Right lung (tissue), 5 donors: Measurements from ENCODE around the gene KRTAP5-9. TPM values are rescaled to one million over a fixed set of nuclear protein-coding genes. Genes with fewer than 3 reads are reported as not detected.
"Not testable (repeated sequence)": the region's sequence is repeated elsewhere in the genome, so short reads cannot be mapped to it uniquely, and the experiment has no call there.

Experiments
- DNase-seq, 2 donors: peaks; one replicate each; pipeline ENCODE4 v3.0.0-alpha.2; 2013
- polyA plus RNA-seq, 5 donors: library from polyadenylated mRNA; unstranded; fragments of 120-200 nt; gene quantifications; one replicate each; pipeline versions ENCODE4 v1.2.1 to v1.2.3, GENCODE V29; 2013; ENCODE audit warnings: inconsistent platforms in 1 of 5, low replicate concordance in 1 of 5; ENCODE audit not compliant: insufficient read length in 5 of 5, insufficient read depth in 1 of 5

Gene KRTAP5-9
- polyA plus RNA-seq, 5 donors = 0.13 to 0.57 (median 0.34) TPM

DNA sequence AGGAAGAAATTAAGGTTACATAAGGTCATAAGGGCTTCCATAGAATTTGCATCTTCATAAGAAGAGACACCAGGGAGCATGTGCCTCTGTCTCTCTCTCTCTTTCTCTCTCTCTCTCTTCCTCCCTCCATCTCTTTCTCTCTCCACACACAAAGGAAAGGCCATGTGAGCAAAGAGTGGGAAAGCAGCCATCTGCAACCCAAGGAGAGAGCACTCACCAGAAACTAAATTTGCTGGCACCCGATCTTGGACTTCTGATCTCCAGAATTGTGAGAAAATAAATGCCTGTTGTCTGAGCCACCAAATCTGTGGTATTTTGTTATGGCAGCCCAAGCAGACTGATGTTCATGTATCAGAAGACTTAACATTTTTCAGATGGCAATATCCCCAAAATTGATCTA is 10.8 kb downstream of the KRTAP5-9 start:
- no peak for DNase-seq

GRCh38 chr11:71562120-71562519 is 13.9 kb downstream of the KRTAP5-9 start:
- DNase-seq = no peak

DNA sequence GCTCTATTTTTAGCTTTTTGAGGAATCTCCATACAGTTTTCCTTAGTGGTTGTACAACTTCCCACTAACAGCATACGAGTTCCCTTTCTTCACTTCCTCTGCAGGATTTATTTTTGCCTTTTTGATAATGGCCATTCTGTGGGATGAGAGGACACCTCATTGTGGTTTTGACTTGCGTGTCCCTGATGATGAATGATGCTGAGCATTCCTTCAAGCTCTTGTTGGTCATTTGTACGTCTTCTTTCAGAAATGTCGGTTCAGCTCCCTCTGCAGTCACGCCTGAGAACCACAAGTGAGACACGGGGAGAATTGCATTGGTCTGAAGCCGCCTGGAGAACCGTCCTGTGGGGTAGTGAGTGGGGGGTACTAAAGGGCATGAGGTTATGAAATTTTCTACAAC is 15.2 kb downstream of the KRTAP5-9 start:
- no peak for DNase-seq

DNA sequence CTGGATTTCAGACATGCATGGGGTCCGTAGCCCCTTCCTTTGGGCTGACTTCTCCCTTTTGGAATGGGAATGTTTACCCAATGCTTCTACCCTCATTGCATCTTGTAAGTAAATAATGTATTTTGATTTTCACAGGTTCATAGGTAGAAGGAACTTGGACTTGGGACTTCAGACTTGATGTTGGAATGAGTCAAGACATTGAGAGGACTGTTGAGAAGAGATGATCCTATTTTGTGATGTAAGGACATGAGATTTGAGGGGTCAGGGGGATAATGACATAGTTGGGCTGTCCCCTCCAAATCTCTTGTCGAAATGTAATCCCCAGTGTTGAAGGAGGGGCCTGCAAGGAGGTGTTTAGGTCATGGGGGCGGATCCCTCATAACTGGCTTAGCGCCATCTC is 16.2 kb downstream of the KRTAP5-9 start:
- no peak for DNase-seq

DNA sequence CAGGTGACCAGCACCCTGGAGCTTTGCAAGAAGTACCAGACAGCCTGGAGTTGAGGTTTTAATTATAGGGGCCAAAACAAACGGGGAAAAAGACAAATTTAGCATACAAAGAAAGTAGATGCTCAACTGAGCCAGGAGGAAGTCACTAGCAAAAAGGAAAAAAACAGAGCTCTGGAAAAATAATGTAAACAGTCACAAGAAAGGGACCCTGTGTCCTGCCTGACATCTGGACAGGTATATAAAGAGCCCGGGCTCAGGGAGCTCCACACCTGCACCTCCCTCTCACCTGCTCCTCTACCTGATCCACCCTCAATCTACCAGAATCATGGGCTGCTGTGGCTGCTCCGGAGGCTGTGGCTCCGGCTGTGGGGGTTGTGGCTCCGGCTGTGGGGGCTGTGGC is 17.0 kb downstream of the KRTAP5-9 start, which contains the start of gene KRTAP5-10:
Gene KRTAP5-10 (plus strand): TSS at position 301 of the 400 bp plus-strand sequence. CDS start 25 bp downstream, at position 326.
- DNase-seq = no peak

GRCh38 chr11:71566081-71566620 is 17.9 kb downstream of the KRTAP5-9 start:
- DNase-seq = no peak

GRCh38 chr11:71566626-71567599 is 18.7 kb downstream of the KRTAP5-9 start:
- DNase-seq = not testable (repeated sequence)

DNA sequence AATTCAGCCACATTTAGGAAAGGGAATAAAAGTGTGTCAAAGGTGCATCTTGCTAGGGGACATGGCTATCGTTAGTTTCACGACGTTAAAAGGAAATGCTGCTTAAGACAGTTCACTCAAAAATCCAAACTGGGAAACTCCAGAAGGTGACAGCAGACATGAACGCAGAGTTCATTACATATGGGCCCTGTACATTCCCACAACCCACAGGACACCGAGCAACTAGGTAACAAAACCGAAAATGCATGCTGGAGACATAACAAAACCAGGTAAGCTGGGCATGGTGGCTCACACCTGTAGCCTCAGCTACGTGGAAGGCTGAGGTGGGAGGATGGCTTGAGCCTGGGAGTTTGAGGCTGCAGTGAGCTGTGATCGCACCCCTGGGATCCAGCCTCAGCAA is 19.4 kb downstream of the KRTAP5-9 start:
- DNase-seq = not testable (repeated sequence)

DNA sequence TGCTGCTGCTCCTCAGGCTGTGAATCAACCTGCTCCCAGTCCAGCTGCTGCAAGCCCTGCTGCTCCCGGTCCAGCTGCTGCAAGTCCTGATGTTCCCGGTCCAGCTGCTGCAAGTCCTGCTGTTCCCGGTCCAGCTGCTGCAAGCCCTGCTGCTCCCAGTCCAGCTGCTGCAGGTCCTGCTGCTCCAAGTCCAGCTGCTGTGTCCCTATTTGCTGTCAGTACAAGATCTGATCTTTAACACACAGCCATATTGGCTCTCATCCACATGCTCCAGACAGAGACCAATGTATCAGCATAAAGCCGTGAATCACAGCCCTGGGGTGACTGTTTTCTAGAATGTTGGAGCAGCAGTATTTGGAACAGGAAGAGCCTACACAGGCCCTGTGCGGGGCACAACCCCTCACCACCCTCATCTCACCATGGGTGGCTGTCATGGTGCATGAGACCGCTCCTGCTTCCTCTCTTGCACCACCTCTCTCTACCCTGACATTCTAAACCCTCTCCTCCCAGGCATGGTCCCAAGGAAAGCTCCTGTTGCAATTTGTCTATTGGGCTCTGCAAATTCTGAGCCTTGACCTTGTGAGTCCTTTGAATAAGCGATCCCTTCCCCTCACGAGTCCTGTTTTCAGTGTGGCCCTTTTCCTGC is 20.6 kb downstream of the KRTAP5-9 start:
- peak; percentile 24 to 39 for DNase-seq

DNA sequence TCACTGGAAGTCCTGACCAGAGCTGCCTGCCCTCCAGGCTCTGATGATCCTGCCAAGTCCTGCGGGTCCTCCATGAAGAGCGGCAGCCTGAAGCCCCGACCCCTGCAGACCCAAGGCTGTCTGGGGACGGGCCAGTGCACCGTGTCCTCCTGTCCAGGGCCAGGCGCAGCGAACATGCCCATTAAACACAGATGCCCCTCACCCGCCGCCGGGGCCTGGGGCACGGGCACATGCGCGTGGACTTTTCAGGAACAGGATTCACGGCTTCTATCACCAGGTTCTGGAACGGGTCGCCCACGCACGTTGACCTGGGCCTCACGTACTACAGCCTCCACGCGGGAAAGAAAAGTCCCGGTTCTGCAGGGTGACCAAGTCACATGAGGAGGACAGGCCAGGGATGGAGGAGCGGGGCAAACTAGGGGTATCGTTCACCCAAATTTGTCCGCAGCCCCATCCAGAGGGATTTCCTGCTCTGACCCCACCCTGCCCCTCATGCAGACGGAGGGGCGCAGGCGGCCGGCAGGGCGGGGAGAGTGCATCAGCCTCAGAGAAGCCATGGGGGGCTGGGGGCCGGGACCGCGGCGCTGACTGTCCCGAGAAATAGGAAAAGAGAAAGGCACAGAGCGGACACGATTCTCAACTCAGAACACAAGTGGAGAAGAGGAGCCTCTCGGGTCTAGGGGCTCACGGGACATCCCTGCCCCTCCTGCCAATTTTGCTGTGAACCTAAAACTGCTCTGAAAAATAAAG is 23.1 kb downstream of the KRTAP5-9 start:
- DNase-seq = not testable (repeated sequence)

DNA sequence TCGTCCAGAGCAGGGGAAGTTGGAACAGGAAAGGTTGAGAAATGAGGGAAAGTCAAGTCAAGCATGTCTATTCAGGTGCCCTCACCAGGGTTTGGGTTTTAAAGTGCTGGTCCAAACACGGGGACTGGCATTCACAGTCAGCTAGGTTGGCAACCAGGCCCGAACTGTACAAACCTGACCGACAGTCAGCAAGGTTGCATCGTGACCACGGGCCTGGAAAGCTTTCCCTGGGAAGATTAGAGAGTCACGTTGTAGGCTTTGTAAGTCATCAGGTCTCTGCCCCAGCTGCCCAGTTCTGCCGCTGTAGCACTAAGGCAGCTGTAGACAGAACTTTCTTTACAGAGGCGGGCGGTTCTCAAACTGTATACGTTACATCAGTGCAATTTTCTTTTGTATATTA is 24.6 kb downstream of the KRTAP5-9 start:
- DNase-seq = no peak

GRCh38 chr11:71574418-71574817 is 26.2 kb downstream of the KRTAP5-9 start:
- DNase-seq = no peak

- DNase-seq = no peak
These were observed 27.7 kb downstream of the KRTAP5-9 start for GRCh38 chr11:71575723-71576424.

DNA sequence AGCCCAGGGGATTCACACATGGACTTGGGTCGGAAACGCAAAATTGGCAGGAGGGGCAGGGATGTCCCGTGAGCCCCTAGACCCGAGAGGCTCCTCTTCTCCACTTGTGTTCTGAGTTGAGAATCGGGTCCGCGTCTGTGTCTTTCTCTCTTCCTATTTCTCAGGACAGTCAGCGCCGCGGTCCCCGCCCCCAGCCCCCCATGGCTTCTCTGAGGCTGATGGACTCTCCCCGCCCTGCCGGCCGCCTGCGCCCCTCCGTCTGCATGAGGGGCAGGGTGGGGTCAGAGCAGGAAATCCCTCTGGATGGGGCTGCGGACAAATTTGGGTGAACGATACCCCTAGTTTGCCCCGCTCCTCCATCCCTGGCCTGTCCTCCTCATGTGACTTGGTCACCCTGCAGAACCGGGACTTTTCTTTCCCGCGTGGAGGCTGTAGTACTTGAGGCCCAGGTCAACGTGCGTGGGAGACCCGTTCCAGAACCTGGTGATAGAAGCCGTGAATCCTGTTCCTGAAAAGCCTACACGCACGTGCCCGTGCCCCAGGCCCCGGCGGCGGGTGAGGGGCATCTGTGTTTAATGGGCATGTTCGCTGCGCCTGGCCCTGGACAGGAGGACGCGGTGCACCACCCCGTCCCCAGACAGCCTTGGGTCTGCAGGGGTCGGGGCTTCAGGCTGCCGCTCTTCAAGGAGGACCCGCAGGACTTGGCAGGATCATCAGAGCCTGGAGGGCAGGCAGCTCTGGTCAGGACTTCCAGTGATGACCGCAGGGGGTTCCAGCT is 28.7 kb downstream of the KRTAP5-9 start:
- DNase-seq = not testable (repeated sequence)

DNA sequence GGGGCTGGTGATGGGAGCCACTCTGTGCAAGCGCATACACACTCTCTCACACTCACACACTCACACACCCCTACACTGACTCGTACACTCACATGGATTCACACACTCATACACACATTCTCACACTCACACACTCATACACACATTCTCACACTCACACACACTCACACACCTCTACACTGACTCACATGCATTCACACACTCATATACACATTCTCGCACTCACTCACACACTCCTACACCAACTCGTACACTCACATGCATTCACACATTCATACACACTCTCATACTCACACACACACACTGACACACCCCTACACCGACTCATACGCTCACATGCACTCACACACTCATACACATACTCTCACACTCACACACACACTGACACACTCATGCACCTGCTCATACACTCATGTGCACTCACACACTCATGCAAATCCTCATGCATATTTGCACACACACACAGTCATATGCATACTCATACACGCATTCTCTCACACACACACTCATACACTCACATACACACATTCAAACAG is 29.3 kb downstream of the KRTAP5-9 start:
- DNase-seq = no peak

GRCh38 chr11:71579513-71579912 is 31.3 kb downstream of the KRTAP5-9 start:
- not testable (repeated sequence) for DNase-seq

DNA sequence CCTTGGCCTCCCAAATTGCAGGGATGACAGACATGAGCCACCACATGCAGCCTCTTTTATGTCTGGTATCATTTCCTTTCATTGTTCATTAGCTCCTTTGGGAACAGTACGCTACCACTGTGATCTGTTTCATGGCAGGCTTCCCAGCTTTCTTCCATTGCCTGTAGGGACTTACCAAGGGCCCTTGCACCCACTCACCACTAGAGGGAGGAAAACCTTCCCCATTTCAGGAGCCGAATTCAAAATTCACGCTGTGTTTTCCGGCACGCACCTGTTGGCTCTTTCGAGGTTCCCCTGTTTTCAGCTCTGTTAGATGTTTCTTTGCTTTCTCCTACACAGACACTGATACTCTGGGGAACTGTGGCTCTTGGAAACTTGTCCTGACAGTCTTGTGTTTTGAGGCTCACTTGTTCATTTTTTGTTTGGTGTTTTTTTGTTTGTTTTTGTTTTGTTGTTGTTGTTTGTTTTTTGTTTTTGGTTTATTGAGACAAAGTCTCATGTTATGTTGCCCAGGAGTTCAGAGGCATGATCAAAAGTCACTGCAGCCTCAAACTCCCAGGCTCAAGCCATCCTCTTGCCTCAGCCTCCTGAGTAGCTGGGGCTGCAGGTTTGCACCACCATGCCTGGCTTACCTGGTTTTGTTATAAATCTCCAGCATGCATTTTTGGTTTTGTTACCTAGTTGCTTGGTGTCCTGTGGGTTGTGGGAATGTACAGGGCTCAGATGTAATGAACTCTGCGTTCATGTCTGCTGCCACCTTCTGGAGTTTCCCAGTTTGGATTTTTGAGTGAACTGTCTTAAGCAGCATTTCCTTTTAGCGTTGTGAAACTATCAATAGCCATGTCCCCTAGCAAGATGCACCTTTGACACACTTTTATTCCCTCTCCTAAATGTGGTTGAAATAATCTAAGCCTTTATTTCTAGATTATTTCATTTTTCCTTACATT is 32.1 kb downstream of the KRTAP5-9 start:
- DNase-seq = peak in 1 of 2 donors; percentile 46

- DNase-seq = no peak
These were observed 33.6 kb downstream of the KRTAP5-9 start for GRCh38 chr11:71581826-71582225.
